Stimulated activated CD8-positive, alpha-beta memory T cell treated with anti-CD3 and anti-CD28 coated beads, Interleukin-4, amount 100 ng/mL, for 24 hours (primary cell): ENCODE measurements around the gene NUDT4B.
"Not testable (repeated sequence)": the region's sequence is repeated elsewhere in the genome, so short reads cannot be mapped to it uniquely, and the experiment has no call there.

Experiments
- DNase-seq: peaks from one replicate; pipeline ENCODE4 v3.0.0-alpha.2; 2020; ENCODE audit warnings: low read depth

NUDT4B gene

DNA sequence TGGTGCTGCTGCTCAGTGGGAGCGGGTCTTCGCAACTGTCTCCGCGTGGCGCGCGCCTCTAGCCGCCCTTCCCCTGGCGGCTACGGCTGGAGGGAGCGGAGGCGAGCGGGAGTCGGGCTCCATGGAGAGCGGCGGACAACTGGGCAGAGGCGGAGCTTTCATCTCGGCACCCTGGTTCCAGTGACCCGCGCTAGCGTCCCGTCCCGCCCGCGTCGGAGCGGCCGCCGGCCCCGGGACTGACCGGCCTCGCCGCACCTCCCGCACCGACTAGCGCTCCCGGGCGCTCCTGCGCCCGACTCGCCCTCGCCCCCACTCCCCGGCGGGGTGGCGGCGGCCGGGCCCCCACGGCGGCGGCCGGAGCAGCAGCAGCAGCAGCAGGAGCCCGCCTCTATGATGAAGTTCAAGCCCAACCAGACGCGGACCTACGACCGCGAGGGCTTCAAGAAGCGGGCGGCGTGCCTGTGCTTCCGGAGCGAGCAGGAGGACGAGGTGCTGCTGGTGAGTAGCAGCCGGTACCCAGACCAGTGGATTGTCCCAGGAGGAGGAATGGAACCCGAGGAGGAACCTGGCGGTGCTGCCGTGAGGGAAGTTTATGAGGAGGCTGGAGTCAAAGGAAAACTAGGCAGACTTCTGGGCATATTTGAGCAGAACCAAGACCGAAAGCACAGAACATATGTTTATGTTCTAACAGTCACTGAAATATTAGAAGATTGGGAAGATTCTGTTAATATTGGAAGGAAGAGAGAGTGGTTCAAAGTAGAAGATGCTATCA, at the start of gene NUDT4B:
Gene NUDT4B, plus strand, starts transcription at position 212 of the 772 bp plus-strand sequence. Its CDS starts 179 bp downstream, at position 391.
- DNase-seq, result not testable (repeated sequence)

DNA sequence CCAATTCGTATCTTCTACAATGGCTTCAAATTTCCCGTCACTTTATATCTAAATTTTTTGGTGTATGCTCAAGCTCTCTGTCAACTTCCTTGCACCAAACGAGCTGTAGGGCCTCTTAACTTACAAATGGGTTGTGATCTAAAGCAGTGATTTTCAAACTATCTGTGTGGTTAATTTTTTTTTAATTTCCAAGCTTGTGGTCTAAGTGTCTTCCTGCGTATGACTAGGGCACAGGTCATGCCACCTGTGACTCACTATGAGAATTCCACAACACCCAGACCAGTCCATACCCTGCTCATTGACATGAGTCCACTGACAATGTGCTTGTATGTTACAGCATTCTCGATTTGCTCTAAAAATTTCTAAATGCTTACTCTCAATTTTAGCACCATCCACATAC, 49.2 kb upstream of the NUDT4B start:
- not testable (repeated sequence) for DNase-seq

DNA sequence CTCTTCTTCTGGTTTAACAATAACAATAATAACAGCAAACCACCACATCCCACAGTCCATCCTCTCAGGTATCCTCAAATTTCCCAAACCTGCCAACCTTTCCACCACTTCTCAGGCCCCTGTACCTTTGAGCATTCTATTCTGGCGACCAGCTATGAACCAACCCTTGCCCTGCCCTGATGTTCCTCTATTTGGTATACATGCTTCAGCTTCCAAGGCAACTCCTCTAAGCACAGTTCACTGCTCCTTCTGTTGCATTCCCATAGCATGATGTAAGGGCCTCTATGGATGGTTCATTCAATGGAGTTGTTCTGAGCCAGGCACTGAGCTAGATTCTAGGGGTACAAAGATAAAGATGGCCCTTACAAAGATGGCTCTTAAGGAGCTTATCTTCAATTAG, 46.3 kb upstream of the NUDT4B start:
- DNase-seq, result not testable (repeated sequence)

DNA sequence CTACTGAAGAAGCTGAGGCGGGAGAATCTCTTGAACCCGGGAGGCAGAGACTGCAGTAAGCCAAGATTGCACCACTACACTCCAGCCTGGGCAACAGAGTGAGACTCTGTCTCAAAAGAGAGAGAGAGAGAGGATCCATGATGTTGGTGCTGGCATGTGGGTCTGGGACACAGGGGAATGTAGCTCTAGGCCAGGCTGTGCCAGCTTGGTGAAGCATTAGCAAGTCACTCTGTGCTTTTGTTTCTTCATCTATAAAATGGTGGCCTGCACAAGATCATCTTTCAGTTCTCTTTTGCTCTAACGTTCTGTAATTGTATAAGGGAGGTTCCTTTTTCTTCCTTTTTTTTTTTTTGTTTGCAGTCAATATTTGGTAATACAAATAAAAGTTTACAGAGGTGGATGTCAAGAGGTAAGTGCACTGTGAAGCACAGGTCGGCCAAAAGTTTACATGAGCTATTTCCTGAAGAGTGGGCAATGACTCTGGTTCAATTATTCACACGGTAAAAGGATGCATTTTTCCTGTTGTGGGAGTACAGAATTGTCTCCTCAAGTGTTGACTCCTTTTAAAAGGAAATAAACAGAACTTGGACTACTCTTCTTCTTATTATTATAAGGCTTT, 44.5 kb upstream of the NUDT4B start:
- DNase-seq, result not testable (repeated sequence)

DNA sequence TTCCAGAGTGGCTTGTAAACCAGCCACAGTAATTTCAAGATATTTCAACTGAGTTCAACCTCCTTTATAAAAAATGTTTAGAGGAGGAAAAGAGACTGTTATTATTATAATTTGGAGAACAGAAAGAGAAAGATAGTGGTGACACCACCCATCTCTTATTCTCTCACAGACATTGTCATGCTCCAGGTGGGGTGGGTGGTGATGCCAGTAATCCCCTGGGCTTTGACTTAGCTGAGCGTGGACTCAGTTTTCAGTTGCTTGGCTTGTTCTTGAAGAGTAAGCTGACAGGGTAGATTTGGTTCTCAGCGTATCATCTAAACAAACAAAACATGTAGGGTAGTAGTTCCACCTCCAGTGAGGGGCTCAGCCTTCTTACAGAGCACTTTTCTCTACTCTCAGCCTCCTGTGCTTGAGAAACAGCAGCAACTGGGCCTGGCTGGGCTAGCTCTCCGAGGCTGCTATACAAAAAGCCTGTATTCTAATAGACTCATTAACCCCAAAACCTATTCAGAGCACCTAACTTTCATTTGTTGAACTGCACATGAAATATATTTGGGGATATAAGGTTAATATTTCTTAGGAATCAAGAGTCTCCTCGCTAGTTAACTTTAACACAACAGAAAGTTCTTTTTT, 43.1 kb upstream of the NUDT4B start:
- not testable (repeated sequence) for DNase-seq

DNA sequence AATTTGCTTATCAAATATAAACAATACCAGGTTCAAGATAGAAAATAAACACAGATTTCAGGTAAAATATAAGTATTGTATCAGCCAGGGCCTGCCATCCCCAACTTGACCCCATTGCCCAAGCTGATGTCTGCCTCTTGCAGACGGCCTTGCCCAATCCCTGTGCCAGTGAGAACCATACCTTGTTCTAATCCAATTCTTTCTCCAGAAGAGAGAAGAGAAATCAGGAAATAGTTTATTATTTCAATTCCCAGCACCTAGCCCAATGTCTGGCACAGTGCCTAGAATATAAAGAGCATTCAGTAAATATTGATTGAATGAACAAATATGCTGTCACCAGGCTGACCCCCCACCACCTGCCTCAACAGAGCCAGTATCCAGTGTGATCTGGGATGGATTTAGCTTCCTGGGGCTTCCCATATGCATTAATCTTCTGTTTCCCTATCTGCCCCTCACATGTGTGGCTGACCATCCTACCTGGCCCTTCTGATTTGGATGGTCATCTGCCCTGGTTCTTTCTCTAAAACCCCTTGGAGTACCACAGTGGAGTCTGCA, 39.7 kb upstream of the NUDT4B start:
- not testable (repeated sequence) for DNase-seq

DNA sequence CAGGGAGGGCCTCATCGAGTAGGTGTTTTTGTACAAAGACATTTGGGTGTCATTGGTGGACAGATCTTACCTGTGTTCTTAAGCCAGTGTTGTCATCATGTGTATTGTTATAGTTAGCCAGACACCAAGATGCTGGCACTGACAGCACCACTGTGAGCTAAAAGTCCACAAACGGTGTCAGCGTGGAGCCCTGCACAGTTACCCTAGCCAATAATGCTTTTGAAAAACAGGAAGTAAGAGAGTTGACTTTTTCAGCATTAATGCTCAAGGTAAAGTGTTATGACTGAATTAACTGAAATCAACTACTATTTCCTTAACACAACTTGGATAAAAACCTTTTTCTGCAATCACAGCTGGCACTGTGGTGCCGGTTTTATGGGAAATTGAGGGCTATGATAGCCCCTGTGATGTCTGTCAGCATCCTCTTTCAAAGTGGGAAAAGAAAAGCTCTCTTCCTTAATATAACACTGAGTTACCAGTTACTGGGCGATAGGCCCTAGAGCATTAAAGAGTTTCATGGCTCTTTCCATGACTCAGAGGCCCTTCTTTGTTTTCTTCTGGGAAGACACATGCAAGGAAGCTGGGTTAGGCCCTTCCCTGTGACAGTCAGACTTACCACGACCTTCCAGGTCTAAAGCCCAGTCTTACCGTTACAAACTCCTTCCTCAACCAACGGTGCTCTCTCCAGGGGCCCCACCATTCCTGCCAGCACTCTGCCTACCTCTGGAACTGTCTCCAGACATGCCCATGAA, 37.6 kb upstream of the NUDT4B start:
- not testable (repeated sequence) for DNase-seq

DNA sequence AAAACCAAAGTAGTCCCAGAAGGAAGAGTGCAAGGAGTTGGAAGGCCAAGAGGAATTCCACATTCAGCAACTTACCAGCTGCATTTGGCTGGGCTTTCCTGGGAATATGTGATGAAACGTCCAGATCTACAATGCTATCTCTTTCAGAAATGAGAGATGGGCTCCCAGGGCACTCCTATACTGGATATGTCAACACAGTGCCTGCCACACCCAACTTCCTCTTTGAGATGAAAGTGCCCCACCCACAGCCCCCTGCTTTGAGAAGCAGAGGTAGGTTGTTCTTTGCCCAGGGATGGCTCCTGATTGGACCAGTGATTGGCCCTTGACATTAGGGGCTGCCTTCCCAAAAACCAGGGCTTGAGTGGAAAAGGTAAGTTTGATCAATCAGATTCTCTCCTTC, 36.2 kb upstream of the NUDT4B start:
- not testable (repeated sequence) for DNase-seq

DNA sequence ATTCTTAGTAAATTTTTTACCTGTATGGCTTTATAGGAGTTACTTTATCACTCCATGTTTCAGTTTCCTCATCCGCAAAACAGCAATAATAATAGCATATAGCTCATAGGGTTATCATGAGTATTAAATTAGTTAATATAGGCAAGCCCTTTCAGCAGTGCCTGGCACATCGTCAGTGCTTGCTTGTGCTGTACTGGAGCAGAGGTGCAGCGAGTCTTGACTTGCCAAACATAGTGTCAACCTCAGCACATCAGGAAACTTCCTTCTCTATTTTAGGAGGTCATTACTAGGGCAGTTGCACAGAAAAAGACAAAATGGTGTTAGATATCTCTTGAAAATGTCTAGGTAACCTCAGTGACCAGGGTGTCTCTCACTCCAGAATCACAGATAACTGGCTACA, 33.1 kb upstream of the NUDT4B start:
- DNase-seq, result not testable (repeated sequence)

GRCh38 chr1:148716966-148717520, 31.5 kb upstream of the NUDT4B start:
- not testable (repeated sequence) for DNase-seq

DNA sequence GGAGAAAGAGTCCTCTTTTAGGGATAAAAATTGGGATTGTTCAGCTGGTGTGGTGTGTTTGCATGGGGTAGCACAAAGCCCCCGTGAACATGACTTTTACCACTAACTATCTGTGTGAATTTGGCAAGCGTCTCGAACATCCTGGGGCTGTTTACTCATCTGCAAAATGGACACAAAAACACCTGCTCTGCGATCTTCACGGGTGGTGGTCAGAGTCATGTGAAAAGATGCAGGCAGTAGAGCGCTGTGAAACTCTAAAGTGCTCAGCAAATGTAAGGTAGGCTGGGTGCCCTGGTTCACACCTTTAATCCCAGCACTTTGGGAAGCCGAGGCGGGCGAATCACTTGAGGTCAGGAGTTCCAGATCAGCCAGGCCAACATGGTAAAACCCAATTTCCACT, 27.7 kb upstream of the NUDT4B start:
- DNase-seq, result not testable (repeated sequence)

DNA sequence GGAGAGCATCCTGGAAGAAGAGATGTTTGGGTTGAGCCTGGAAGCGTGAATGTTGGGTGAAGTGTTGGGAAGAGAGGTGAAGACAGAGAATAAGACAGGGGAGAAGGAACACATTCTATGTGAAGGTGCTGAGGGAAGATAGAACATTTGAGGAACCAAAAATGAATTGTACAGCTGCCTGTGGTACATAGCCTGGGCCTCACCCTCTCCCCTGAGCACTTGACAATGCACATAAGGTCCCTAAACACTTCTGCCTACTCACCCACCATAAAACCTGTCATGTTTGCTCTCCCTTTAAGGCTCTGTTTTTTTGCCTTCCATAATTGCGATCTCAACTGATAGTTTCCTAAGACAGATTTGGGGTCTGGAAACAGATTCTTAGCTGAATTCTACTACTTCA, 25.8 kb upstream of the NUDT4B start:
- DNase-seq, result not testable (repeated sequence)

- DNase-seq, result not testable (repeated sequence)
These were observed 25.1 kb upstream of the NUDT4B start for GRCh38 chr1:148723515-148723914.

GRCh38 chr1:148724872-148725271, 23.7 kb upstream of the NUDT4B start:
- DNase-seq, result not testable (repeated sequence)

GRCh38 chr1:148727862-148728261, 20.7 kb upstream of the NUDT4B start:
- DNase-seq, result not testable (repeated sequence)

DNA sequence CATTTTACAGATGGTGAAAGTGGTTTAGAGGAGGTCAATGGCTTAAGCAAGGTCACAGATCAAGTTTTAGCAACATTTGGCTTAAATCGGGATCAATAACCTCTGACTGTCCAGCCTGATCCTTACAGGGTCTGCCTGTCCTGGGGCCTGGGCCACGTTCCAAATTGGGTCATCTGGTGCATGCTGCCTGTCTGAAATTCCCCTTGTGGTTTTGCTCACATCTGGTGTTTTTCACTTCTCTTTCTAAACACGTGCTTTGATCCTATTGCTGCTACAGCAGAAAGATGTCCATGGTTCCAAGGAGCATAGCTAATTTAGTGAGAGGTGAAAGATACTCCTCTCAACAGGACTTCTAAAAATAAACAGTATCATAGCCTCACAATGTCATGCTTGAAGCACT, 19.4 kb upstream of the NUDT4B start:
- not testable (repeated sequence) for DNase-seq

- not testable (repeated sequence) for DNase-seq
These were observed 19.0 kb upstream of the NUDT4B start for GRCh38 chr1:148729541-148729940.

- DNase-seq, result not testable (repeated sequence)
These were observed 16.3 kb upstream of the NUDT4B start for GRCh38 chr1:148732277-148732676.

- not testable (repeated sequence) for DNase-seq
These were observed 14.8 kb upstream of the NUDT4B start for GRCh38 chr1:148733585-148734310.

DNA sequence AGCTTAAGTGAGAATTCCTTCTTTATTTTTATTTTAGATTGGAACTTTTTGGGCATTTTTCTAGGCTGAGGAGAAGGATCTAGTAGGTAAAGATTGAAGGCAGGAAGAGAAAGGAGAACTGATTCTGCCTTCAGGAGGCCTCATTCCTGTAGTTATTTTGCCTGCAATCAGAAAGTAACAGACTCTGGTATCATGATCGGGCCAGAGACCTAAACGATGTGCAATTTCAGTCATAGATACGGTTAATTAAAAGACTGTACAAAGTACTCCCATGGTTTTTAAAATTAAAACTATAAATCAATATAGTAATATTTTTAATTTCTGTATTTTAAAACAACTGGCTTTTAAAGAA, 14.3 kb upstream of the NUDT4B start:
- not testable (repeated sequence) for DNase-seq

DNA sequence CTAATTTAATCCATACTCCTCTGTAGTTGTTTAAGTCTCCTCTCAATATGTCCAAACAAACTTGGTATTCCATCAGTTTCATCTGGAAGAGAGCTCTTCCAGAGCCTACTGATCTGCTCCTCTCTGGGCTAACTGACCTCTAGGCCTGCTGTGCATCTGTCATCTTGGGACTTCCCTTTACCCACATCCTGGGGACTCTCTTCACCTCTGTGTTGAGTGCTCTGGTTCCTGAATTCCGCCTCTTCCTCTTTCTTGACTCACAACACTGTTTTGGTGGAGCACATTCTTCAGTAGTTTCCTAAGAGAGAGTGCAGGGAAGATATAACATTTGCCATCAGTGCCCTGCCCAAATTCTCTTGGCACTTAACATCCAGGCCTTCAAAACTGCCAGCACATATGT, 13.0 kb upstream of the NUDT4B start:
- not testable (repeated sequence) for DNase-seq
